Measurements from ENCODE around the gene PRR11. TPM values are rescaled to one million over a fixed set of nuclear protein-coding genes. Genes with fewer than 3 reads are reported as not detected.

The PRR11 gene
- total RNA-seq (2022; extraction: Qiagen RNA extraction), result 43.1 to 58.7 TPM (median 58.2 TPM) in 5 replicates

GRCh38 chr17:59155439-59156177, at the start of gene PRR11:
Gene PRR11 (plus strand): TSS chr17:59155746. CDS start chr17:59169753, 14,007 bp downstream.

GRCh38 chr17:59106463-59107305, 48.9 kb upstream of the PRR11 start, which contains the start of gene TRIM37:
Gene TRIM37 (minus strand): TSS chr17:59106880. CDS start chr17:59106461, 419 bp downstream.

GRCh38 chr17:59154721-59155438, 666 bp upstream of the PRR11 start, which contains the start of gene SKA2:
Gene SKA2 (minus strand): TSS chr17:59155186. CDS start chr17:59155163, 23 bp downstream.

DNA sequence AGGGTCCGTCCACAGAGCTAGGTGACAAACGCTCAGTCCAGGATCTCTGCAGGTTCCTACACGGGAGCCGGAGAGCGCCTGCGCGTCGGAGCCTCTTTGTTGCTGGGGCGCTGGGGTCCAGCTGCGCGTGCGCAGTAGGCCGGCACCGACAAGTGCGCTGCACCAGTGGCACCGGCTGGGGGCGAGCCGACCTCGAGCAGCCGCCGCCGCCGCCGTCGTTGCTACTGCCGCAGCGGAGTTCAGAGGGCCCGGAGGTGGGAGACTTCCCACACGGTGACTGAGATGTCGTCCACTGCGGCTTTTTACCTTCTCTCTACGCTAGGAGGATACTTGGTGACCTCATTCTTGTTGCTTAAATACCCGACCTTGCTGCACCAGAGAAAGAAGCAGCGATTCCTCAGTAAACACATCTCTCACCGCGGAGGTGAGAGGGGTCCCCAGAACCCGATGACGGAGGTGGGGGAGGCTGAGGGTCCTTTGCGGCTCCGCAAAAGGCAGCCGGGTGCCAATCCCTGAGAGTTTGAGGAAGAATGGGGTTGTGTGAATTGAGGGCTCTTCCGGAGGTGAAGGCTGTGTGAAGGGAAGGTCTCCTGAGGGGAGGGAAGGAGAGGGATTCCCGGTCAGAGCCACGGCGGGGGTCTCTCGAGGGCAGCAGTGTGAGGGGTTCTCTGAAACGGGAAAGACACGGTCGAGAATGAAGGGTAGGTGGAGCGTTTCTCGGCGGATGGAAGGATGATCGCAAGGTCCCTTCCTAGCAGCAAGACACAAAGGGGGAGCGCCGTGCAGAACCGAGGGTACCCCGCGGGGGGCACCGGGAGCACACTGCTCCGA, 65.0 kb downstream of the PRR11 start, which contains the start of gene GDPD1:
GDPD1 (plus strand) TSS at position 184 of the 831 bp plus-strand sequence; CDS start at position 283, 99 bp downstream.

Other genes starting within 250 kb of the PRR11 start
- gene TRIM37, start 48.9 kb upstream of the PRR11 start, total RNA-seq (2022; extraction: Qiagen RNA extraction), result 18.0 to 22.6 TPM (median 21.8 TPM) in 5 replicates
- gene SKA2, start 560 bp upstream of the PRR11 start, total RNA-seq (2022; extraction: Qiagen RNA extraction), result 93.4 to 163 TPM (median 96.5 TPM) in 5 replicates
- gene SMG8, start 54.3 kb downstream of the PRR11 start, total RNA-seq (2022; extraction: Qiagen RNA extraction), result 26.2 to 28.8 TPM (median 27.1 TPM) in 5 replicates
- gene GDPD1, start 64.8 kb downstream of the PRR11 start, total RNA-seq (2022; extraction: Qiagen RNA extraction), result 0.35 to 0.76 TPM (median 0.60 TPM) in 5 replicates
- gene YPEL2, start 175.9 kb downstream of the PRR11 start, total RNA-seq (2022; extraction: Qiagen RNA extraction), result 1.6 to 3.4 TPM (median 2.9 TPM) in 5 replicates